CD4-positive, alpha-beta memory T cell (primary cell): Measurements from ENCODE around the gene SLC35B4. TPM values are rescaled to one million over a fixed set of nuclear protein-coding genes. Genes with fewer than 3 reads are reported as not detected.

Experiments used
- CTCF ChIA-PET: fragments of 350-600 bp; sonication (Branson Sonifier 250); formaldehyde crosslinking; loops from one replicate; lab custom pipeline; 2021; ENCODE audit warnings: inconsistent platforms; ENCODE audit not compliant: partially characterized antibody; lab: Charles Lee
- POLR2A ChIA-PET: fragments of 350-600 bp; sonication (Branson Sonifier 250); formaldehyde crosslinking; loops from one replicate; lab custom pipeline; 2021; ENCODE audit not compliant: partially characterized antibody; lab: Charles Lee
- DNase-seq, 5 donors: peaks; one replicate each; pipeline versions ENCODE4 v3.0.0 to v3.0.0-alpha.2; 2020 to 2022; ENCODE audit warnings: mixed read lengths in 1 of 5
- H3K27ac ChIP-seq: one replicate; pipeline ENCODE4 v1.7.0; 2013; ENCODE audit warnings: low read depth, low read length
- H3K27me3 ChIP-seq: 2 replicates; pipeline ENCODE4 v1.7.0; 2013; ENCODE audit warnings: mild to moderate bottlenecking, low read length, moderate library complexity; ENCODE audit not compliant: insufficient read depth
- H3K36me3 ChIP-seq: 2 replicates; pipeline ENCODE4 v1.7.0; 2013; ENCODE audit warnings: mild to moderate bottlenecking, low read length, moderate library complexity; ENCODE audit not compliant: insufficient read depth
- H3K4me1 ChIP-seq: 2 replicates; pipeline ENCODE4 v1.7.0; 2013; ENCODE audit warnings: mild to moderate bottlenecking, low read length, moderate library complexity; ENCODE audit not compliant: insufficient read depth
- H3K4me3 ChIP-seq, 2 donors: one replicate each; pipeline ENCODE4 v1.7.0; 2013; ENCODE audit warnings: low read length in 2 of 2, mild to moderate bottlenecking in 1 of 2
- H3K9me3 ChIP-seq, 2 donors: one replicate each; pipeline ENCODE4 v1.7.0; 2013; ENCODE audit warnings: low read length in 2 of 2, control low read depth in 1 of 2; ENCODE audit not compliant: control insufficient read depth in 1 of 2
- H3K27ac Mint-ChIP-seq, 7 donors: one replicate each; pipeline ENCODE4 v1.8.0; 2020 to 2021; ENCODE audit warnings: mixed read lengths in 7 of 7, mild to moderate bottlenecking in 6 of 7, inconsistent platforms in 3 of 7, moderate library complexity in 3 of 7
- H3K27me3 Mint-ChIP-seq, 2 donors: one replicate each; pipeline ENCODE4 v1.8.0; 2020 to 2021; ENCODE audit warnings: mixed read lengths in 2 of 2
- H3K36me3 Mint-ChIP-seq, 2 donors: one replicate each; pipeline ENCODE4 v1.8.0; 2020 to 2021; ENCODE audit warnings: mixed read lengths in 2 of 2, inconsistent platforms in 1 of 2, mild to moderate bottlenecking in 1 of 2
- H3K4me1 Mint-ChIP-seq, 4 donors: one replicate each; pipeline ENCODE4 v1.8.0; 2020 to 2021; ENCODE audit warnings: mixed read lengths in 4 of 4, mild to moderate bottlenecking in 1 of 4
- H3K4me3 Mint-ChIP-seq, 8 donors: one replicate each; pipeline ENCODE4 v1.8.0; 2020 to 2021; ENCODE audit warnings: mixed read lengths in 8 of 8, mild to moderate bottlenecking in 7 of 8, moderate library complexity in 6 of 8, inconsistent platforms in 3 of 8
- H3K9me3 Mint-ChIP-seq, 8 donors: one replicate each; pipeline ENCODE4 v1.8.0; 2020 to 2021; ENCODE audit warnings: mixed read lengths in 8 of 8, mild to moderate bottlenecking in 5 of 8, inconsistent platforms in 3 of 8, moderate library complexity in 1 of 8
- intact Hi-C: fragments of 100-400 bp; cut with micrococcal nuclease; formaldehyde crosslinking; loops from one replicate; pipeline ENCODE4 v1.15.1; 2023
- polyA plus RNA-seq, 2 donors: library from polyadenylated mRNA; unstranded; fragments of 300-500 nt; fragmentation: Illumina TruSeq; gene quantifications; one replicate each; pipeline ENCODE4 v1.2.3, GENCODE V29; 2021
- total RNA-seq, 2 experiments: library from RNA; stranded (reverse); gene quantifications; one replicate each; pipeline ENCODE4 v1.2.3, GENCODE V29; 2021

SLC35B4 gene
- total and polyA plus RNA-seq, 4 experiments from 2014 or later, result 10.5 to 18.0 (median 14.0) TPM

- H3K27ac Mint-ChIP-seq, result no peak overlapping the region
- H3K27me3 Mint-ChIP-seq, result peaks cover under 1 to 5% of the 10 kb centered on the region in 2 donors
- intact Hi-C loops, result no loop called here
- peaks cover 0 to under 1% of the 10 kb centered on the region in 2 donors for H3K36me3 Mint-ChIP-seq
- H3K9me3 ChIP-seq, result no peaks in the 10 kb centered on the region
- CTCF ChIA-PET, result no interaction called here
- no peak overlapping the region for H3K4me3 ChIP-seq
- no peak overlapping the region for H3K27ac ChIP-seq
- H3K4me3 Mint-ChIP-seq, result no peak overlapping the region
- no peaks in the 10 kb centered on the region for H3K36me3 ChIP-seq
- POLR2A ChIA-PET, result no interaction called here
- peaks cover 0 to 2% (median 0%) of the 10 kb centered on the region in 8 donors for H3K9me3 Mint-ChIP-seq
- no peaks in the 10 kb centered on the region for H3K4me1 Mint-ChIP-seq
- no peak for DNase-seq
- no peaks in the 10 kb centered on the region for H3K27me3 ChIP-seq
- no peaks in the 10 kb centered on the region for H3K4me1 ChIP-seq
Observed at GRCh38 chr7:134284952-134285351, 31.8 kb downstream of the SLC35B4 start.

GRCh38 chr7:134284011-134284410 is 32.7 kb downstream of the SLC35B4 start:
- H3K36me3 Mint-ChIP-seq, result no peaks in the 10 kb centered on the region
- H3K27me3 Mint-ChIP-seq, result peaks cover 5 to 7% of the 10 kb centered on the region in 2 donors
- H3K4me3 Mint-ChIP-seq, result no peak overlapping the region
- intact Hi-C loops, result no loop called here
- H3K9me3 Mint-ChIP-seq, result peaks cover 0 to 2% (median 0%) of the 10 kb centered on the region in 8 donors
- Histone ChIP-seq H3K27ac (no peak overlapping the region), H3K36me3 (no peaks in the 10 kb centered on the region), H3K9me3 (no peaks in the 10 kb centered on the region), H3K27me3 (no peaks in the 10 kb centered on the region), H3K4me3 (no peak overlapping the region), H3K4me1 (no peaks in the 10 kb centered on the region)
- ChIA-PET POLR2A (no interaction called here), CTCF (no interaction called here)
- no peak overlapping the region for H3K27ac Mint-ChIP-seq
- DNase-seq, result no peak
- peaks cover 0 to 4% (median 1%) of the 10 kb centered on the region in 4 donors for H3K4me1 Mint-ChIP-seq

GRCh38 chr7:134280508-134280907 is 36.2 kb downstream of the SLC35B4 start:
- peaks cover 15 to 17% of the 10 kb centered on the region in 2 donors for H3K27me3 Mint-ChIP-seq
- no peak overlapping the region for H3K4me3 Mint-ChIP-seq
- Histone ChIP-seq H3K27me3 (no peaks in the 10 kb centered on the region), H3K9me3 (no peaks in the 10 kb centered on the region), H3K27ac (no peak overlapping the region), H3K36me3 (no peaks in the 10 kb centered on the region), H3K4me3 (no peak overlapping the region), H3K4me1 (no peaks in the 10 kb centered on the region)
- peaks cover 0 to 2% (median 0%) of the 10 kb centered on the region in 8 donors for H3K9me3 Mint-ChIP-seq
- ChIA-PET POLR2A (no interaction called here), CTCF (no interaction called here)
- H3K4me1 Mint-ChIP-seq, result peaks cover 0 to 4% (median 1%) of the 10 kb centered on the region in 4 donors
- DNase-seq, result no peak
- H3K27ac Mint-ChIP-seq, result no peak overlapping the region
- no peaks in the 10 kb centered on the region for H3K36me3 Mint-ChIP-seq
- intact Hi-C loops, result no loop called here

GRCh38 chr7:134279898-134280297 is 36.8 kb downstream of the SLC35B4 start:
- Mint-ChIP-seq H3K27me3 (peaks cover 15 to 17% of the 10 kb centered on the region in 2 donors), H3K4me3 (no peak overlapping the region), H3K9me3 (peaks cover 0 to 2% (median 0%) of the 10 kb centered on the region in 8 donors), H3K4me1 (peaks cover 0 to 4% (median 1%) of the 10 kb centered on the region in 4 donors), H3K36me3 (no peaks in the 10 kb centered on the region), H3K27ac (no peak overlapping the region)
- H3K4me1 ChIP-seq, result no peaks in the 10 kb centered on the region
- CTCF ChIA-PET, result no interaction called here
- H3K27ac ChIP-seq, result no peak overlapping the region
- no peaks in the 10 kb centered on the region for H3K9me3 ChIP-seq
- POLR2A ChIA-PET, result no interaction called here
- intact Hi-C loops, result no loop called here
- DNase-seq, result no peak
- no peaks in the 10 kb centered on the region for H3K36me3 ChIP-seq
- no peak overlapping the region for H3K4me3 ChIP-seq
- no peaks in the 10 kb centered on the region for H3K27me3 ChIP-seq

GRCh38 chr7:134279336-134279735 is 37.4 kb downstream of the SLC35B4 start:
- Mint-ChIP-seq H3K27me3 (peaks cover 15 to 17% of the 10 kb centered on the region in 2 donors), H3K36me3 (no peaks in the 10 kb centered on the region), H3K27ac (no peak overlapping the region), H3K9me3 (peaks cover 0 to 2% (median 0%) of the 10 kb centered on the region in 8 donors), H3K4me3 (no peak overlapping the region), H3K4me1 (peaks cover 0 to 4% (median 1%) of the 10 kb centered on the region in 4 donors)
- ChIA-PET POLR2A (no interaction called here), CTCF (no interaction called here)
- Histone ChIP-seq H3K27me3 (no peaks in the 10 kb centered on the region), H3K4me3 (no peak overlapping the region), H3K27ac (no peak overlapping the region), H3K36me3 (no peaks in the 10 kb centered on the region), H3K9me3 (no peaks in the 10 kb centered on the region), H3K4me1 (no peaks in the 10 kb centered on the region)
- no peak for DNase-seq
- intact Hi-C loops, result no loop called here

GRCh38 chr7:134278502-134279153 is 38.1 kb downstream of the SLC35B4 start:
- Mint-ChIP-seq H3K4me3 (no peak overlapping the region), H3K27me3 (peaks cover 15 to 17% of the 10 kb centered on the region in 2 donors), H3K27ac (no peak overlapping the region), H3K36me3 (no peaks in the 10 kb centered on the region), H3K4me1 (peaks cover 0 to 4% (median 1%) of the 10 kb centered on the region in 4 donors), H3K9me3 (peaks cover 0 to 2% (median 0%) of the 10 kb centered on the region in 8 donors)
- ChIA-PET POLR2A (no interaction called here), CTCF (no interaction called here)
- Histone ChIP-seq H3K36me3 (no peaks in the 10 kb centered on the region), H3K4me3 (no peak overlapping the region), H3K27me3 (no peaks in the 10 kb centered on the region), H3K27ac (no peak overlapping the region), H3K9me3 (no peaks in the 10 kb centered on the region), H3K4me1 (no peaks in the 10 kb centered on the region)
- DNase-seq, result no peak
- intact Hi-C loops, result no loop called here

- Histone ChIP-seq H3K4me3 (no peak overlapping the region), H3K27ac (no peak overlapping the region), H3K36me3 (no peaks in the 10 kb centered on the region), H3K4me1 (no peaks in the 10 kb centered on the region), H3K9me3 (no peaks in the 10 kb centered on the region), H3K27me3 (no peaks in the 10 kb centered on the region)
- no peaks in the 10 kb centered on the region for H3K9me3 Mint-ChIP-seq
- H3K4me3 Mint-ChIP-seq, result no peak overlapping the region
- POLR2A ChIA-PET, result no interaction called here
- CTCF ChIA-PET, result no interaction called here
- no peak for DNase-seq
- peaks cover 18 to 19% of the 10 kb centered on the region in 2 donors for H3K27me3 Mint-ChIP-seq
- intact Hi-C loops, result no loop called here
- no peaks in the 10 kb centered on the region for H3K36me3 Mint-ChIP-seq
- H3K27ac Mint-ChIP-seq, result no peak overlapping the region
- H3K4me1 Mint-ChIP-seq, result peaks cover 0 to 4% (median 1%) of the 10 kb centered on the region in 4 donors
Observed at GRCh38 chr7:134276951-134277350, 39.8 kb downstream of the SLC35B4 start.
